ENCODE measurements around the gene THBS4.
A peak's percentile ranks its signal among the peaks of the same experiment; 100 is the strongest.

THBS4 gene
- 0 to 0.39 (median 0.33) reads per million in 3 experiments for total RNA-seq

- no peak for DNase-seq
Measured at GRCh38 chr5:80034962-80035821, at the start of gene THBS4. THBS4 (plus strand) TSS chr5:80035348; CDS start chr5:80035538, 190 bp downstream.

- DNase-seq = no peak
Measured at GRCh38 chr5:79986260-79986659, 48.9 kb upstream of the THBS4 start.

GRCh38 chr5:79990205-79990597, 44.9 kb upstream of the THBS4 start:
- no peak for DNase-seq

GRCh38 chr5:79990598-79991507, 44.3 kb upstream of the THBS4 start, which contains the start of gene MTX3:
MTX3 (minus strand) TSS chr5:79991262; CDS start chr5:79991238, 24 bp downstream.
- peak; percentile 82 for DNase-seq

- DNase-seq = no peak
Measured at GRCh38 chr5:79992891-79993657, 42.1 kb upstream of the THBS4 start.

- DNase-seq = no peak
Measured at GRCh38 chr5:79999722-80000121, 35.4 kb upstream of the THBS4 start.

- DNase-seq = no peak
Measured at GRCh38 chr5:80002677-80003076, 32.5 kb upstream of the THBS4 start.

- DNase-seq = no peak
Measured at GRCh38 chr5:80008995-80009765, 26.0 kb upstream of the THBS4 start.

GRCh38 chr5:80010754-80011392, 24.3 kb upstream of the THBS4 start:
- no peak for DNase-seq

GRCh38 chr5:80025069-80025468, 10.1 kb upstream of the THBS4 start:
- no peak for DNase-seq

- DNase-seq = no peak
Measured at GRCh38 chr5:80026841-80027240, 8.3 kb upstream of the THBS4 start.

- DNase-seq = no peak
Measured at GRCh38 chr5:80031109-80031508, 4.0 kb upstream of the THBS4 start.

- no peak for DNase-seq
Measured at GRCh38 chr5:80033513-80033912, 1.6 kb upstream of the THBS4 start.

- DNase-seq = no peak
Measured at GRCh38 chr5:80034559-80034958, 589 bp upstream of the THBS4 start.

- no peak for DNase-seq
Measured at GRCh38 chr5:80035839-80036238, 691 bp downstream of the THBS4 start.

GRCh38 chr5:80036615-80037014, 1.5 kb downstream of the THBS4 start:
- no peak for DNase-seq

GRCh38 chr5:80037366-80037765, 2.2 kb downstream of the THBS4 start:
- no peak for DNase-seq

- no peak for DNase-seq
Measured at GRCh38 chr5:80039650-80040049, 4.5 kb downstream of the THBS4 start.

- DNase-seq = no peak
Measured at GRCh38 chr5:80041527-80041926, 6.4 kb downstream of the THBS4 start.

GRCh38 chr5:80042330-80042729, 7.2 kb downstream of the THBS4 start:
- DNase-seq = no peak

GRCh38 chr5:80043187-80043586, 8.0 kb downstream of the THBS4 start:
- DNase-seq = no peak
